ENCODE measurements around the gene CRYZL1.

- TF ChIP-seq CTCF (conservative IDR thresholded peaks at IDR 0.05; ENCODE audit: low read depth, low read length) (no peak), EZH2 (IDR thresholded peaks at IDR 0.05; ENCODE audit: borderline replicate concordance, low read depth, low read length, poor library complexity, severe bottlenecking) (no peak)
Measured at GRCh38 chr21:33544451-33545195, 96.9 kb downstream of the CRYZL1 start.
